Neural progenitor cell (in vitro differentiated cells): ENCODE measurements around the gene JAKMIP2.

Source experiments
- EZH2phosphoT487 ChIP-seq: fragments of 200-600 bp; sonication (generic); IDR thresholded peaks from 2 replicates; pipeline ENCODE4 v1.6.1; 2017; ENCODE audit warnings: antibody characterized with exemption
- TF ChIP-seq, protein P1 (sequence below): fragments of 200-600 bp; sonication (generic); IDR thresholded peaks from 2 replicates; pipeline ENCODE4 v1.5.1; 2017; ENCODE audit warnings: antibody characterized with exemption, mild to moderate bottlenecking

DNA sequence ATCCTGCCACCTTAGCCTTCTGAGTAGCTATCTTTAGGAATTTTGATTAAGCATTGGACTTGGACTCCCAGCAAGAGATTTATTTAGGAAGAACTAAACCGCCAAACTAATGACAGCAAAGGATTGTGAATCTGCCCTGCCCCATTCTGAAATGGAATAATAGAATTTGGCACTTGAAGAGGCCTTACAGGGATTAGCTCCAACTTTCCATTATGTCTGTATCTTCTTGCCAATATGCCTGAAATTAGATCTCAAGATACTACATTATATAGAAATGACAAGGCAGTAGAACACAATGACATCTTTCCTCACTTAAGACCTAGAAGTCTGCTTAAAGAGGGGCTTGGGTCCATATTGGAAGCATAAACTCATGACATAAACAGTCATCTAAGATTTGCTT, 195.7 kb downstream of the JAKMIP2 start:
- TF ChIP-seq, protein P1, sequence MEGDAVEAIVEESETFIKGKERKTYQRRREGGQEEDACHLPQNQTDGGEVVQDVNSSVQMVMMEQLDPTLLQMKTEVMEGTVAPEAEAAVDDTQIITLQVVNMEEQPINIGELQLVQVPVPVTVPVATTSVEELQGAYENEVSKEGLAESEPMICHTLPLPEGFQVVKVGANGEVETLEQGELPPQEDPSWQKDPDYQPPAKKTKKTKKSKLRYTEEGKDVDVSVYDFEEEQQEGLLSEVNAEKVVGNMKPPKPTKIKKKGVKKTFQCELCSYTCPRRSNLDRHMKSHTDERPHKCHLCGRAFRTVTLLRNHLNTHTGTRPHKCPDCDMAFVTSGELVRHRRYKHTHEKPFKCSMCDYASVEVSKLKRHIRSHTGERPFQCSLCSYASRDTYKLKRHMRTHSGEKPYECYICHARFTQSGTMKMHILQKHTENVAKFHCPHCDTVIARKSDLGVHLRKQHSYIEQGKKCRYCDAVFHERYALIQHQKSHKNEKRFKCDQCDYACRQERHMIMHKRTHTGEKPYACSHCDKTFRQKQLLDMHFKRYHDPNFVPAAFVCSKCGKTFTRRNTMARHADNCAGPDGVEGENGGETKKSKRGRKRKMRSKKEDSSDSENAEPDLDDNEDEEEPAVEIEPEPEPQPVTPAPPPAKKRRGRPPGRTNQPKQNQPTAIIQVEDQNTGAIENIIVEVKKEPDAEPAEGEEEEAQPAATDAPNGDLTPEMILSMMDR = no peak
- no peak for TF ChIP-seq EZH2phosphoT487
